ENCODE data around the gene TNFRSF1A. TPM values are rescaled to one million over a fixed set of nuclear protein-coding genes. Genes with fewer than 3 reads are reported as not detected.

TNFRSF1A gene
- total RNA-seq, 1 experiment from 2014 or later, result 44.1 TPM

DNA sequence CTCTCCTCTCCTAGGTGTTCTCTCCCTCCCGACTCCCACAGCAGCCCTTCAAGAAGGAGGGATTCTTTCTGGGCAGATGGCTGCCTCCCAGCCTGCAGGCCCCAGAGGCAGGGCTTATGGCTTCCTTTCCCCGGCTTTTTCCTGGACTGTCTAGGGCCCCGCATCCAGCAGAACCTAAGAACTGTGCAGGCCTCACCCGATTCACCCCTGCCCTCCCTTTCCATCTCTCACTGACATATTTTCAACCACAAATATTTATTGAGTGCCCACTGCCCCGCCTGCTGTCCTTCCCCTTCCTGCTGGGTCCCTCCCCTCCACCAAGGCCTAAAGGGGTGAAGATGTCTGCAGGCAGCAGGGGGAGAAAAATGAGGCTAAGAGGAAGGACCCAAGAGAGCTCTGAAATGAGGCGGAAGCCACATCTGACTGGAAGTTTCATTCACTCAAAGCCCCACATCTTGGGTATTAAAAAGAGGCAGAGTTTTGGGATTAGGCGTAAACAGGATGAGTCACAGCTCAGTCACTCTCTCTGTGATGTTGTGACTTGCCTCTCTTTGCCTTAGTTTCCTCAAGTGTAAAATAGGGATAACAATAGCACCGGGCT, 30.6 kb upstream of the TNFRSF1A start:
- H3K9me3 Mint-ChIP-seq, result no peaks in the 10 kb centered on the region
- peaks cover 86% of the 10 kb centered on the region for H3K4me1 Mint-ChIP-seq
- peak overlapping the region; percentile 91 for H3K4me3 Mint-ChIP-seq
- peaks cover 9% of the 10 kb centered on the region for H3K36me3 Mint-ChIP-seq
- ChIA-PET POLR2A (interaction anchor here (0.6 to 5.1 kb wide), 5 partner anchors 9 to 162 kb away, joined by 3 to 48 read pairs (median 9); partner anchors contain the start of gene GAPDH), CTCF (interaction anchor here (0.7 to 8.0 kb wide), 6 partner anchors 17 to 93 kb away, joined by 5 to 68 read pairs (median 15); no protein-coding TSS in a partner anchor)
- DNase-seq (ENCODE audit: low spot score) (no peak), ATAC-seq (no peak)
- TF ChIP-seq GABPB1 (CRISPR knock-in tag; IDR thresholded peaks at IDR 0.05) (peak; percentile 32; the same call in 1 of the 2 replicates), ZNF416 (CRISPR knock-in tag; IDR thresholded peaks at IDR 0.05) (no peak)
- H3K27me3 Mint-ChIP-seq (ENCODE audit: low read depth), result no peaks in the 10 kb centered on the region
- H3K27ac Mint-ChIP-seq, result peak overlapping the region; percentile 95

DNA sequence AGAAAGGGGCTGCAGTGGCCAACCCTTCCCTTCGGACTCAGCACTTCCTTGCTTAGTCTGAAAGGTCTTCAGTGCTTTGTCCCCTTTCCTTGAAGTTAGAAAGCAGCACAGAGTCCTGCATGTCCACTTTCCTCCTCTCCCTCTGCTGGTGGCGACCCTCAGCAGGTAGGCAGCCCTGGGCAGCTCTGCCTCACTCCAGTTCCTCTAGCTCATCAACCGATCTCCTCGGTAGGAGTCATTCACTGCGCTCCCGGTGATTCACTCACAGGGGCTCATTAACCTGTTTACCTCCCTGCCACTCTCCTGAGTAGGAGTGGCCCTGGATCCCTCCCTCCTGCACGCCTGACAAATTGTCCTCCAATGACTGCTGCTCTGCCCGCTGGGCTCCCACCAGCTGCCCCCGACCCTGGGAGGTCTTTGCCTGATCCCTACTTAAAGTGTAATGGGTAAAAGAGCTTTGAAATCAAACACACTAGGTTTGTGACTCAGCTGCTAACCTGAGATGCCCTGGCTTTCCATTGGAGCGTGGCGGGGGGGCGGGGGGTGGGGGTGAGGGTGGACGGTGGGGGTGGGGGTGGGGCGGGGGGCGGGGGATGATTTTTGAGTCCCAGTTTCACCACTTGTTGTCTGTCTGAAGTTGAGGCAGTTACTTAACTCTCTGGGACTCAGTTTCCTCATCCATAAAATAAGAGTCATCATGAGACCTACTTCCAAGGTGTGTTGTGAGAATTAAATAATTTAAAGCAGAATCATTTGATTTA, 29.3 kb upstream of the TNFRSF1A start:
- ATAC-seq (peak; percentile 75), DNase-seq (ENCODE audit: low spot score) (peak; percentile 87)
- POLR2A ChIA-PET, result interaction anchor here (0.6 to 5.1 kb wide), 12 partner anchors 8 to 163 kb away, joined by 3 to 48 read pairs (median 4); partner anchors contain the start of genes GAPDH and MRPL51
- CTCF ChIA-PET, result interaction anchor here (1.2 to 8.0 kb wide), 10 partner anchors 9 to 167 kb away, joined by 4 to 68 read pairs (median 7); partner anchors contain the start of gene LTBR
- Mint-ChIP-seq H3K4me1 (peaks cover 76% of the 10 kb centered on the region), H3K9me3 (no peaks in the 10 kb centered on the region), H3K27ac (peak overlapping the region; percentile 99), H3K36me3 (peaks cover 19% of the 10 kb centered on the region), H3K27me3 (ENCODE audit: low read depth) (no peaks in the 10 kb centered on the region), H3K4me3 (peak overlapping the region; percentile 91)
- TF ChIP-seq ZNF423 (CRISPR knock-in tag; IDR thresholded peaks at IDR 0.05), result peak; percentile 89
- no peak for TF ChIP-seq NFE2L1 (CRISPR knock-in tag; IDR thresholded peaks at IDR 0.05)
- no peak for TF ChIP-seq IRF2 (CRISPR knock-in tag; IDR thresholded peaks at IDR 0.05; ENCODE audit: borderline replicate concordance, low read depth)
- TF ChIP-seq FOXK1 (CRISPR knock-in tag; IDR thresholded peaks at IDR 0.05), result peak; percentile 82
- no peak for TF ChIP-seq TP53 (CRISPR knock-in tag; IDR thresholded peaks at IDR 0.05)
- no peak for TF ChIP-seq NFATC4 (CRISPR knock-in tag; IDR thresholded peaks at IDR 0.05)
- TF ChIP-seq RELA (CRISPR knock-in tag; IDR thresholded peaks at IDR 0.05; ENCODE audit: borderline replicate concordance), result no peak
- TF ChIP-seq SP1 (CRISPR knock-in tag; conservative IDR thresholded peaks at IDR 0.05), result peak; percentile 48; the same call in 1 of the 2 replicates
- no peak for TF ChIP-seq HMGA2 (CRISPR knock-in tag; IDR thresholded peaks at IDR 0.05)
- no peak for TF ChIP-seq E2F4 (CRISPR knock-in tag; IDR thresholded peaks at IDR 0.05; ENCODE audit: borderline replicate concordance, low read depth)
- peak; percentile 47; the same call in 1 of the 2 replicates for TF ChIP-seq FOXP4 (CRISPR knock-in tag; IDR thresholded peaks at IDR 0.05)
- no peak for TF ChIP-seq GRHL2 (CRISPR knock-in tag; IDR thresholded peaks at IDR 0.05; ENCODE audit: insufficient replicate concordance, severe bottlenecking)
- TF ChIP-seq ZBTB43 (CRISPR knock-in tag; IDR thresholded peaks at IDR 0.05), result no peak
- TF ChIP-seq ZNF281 (CRISPR knock-in tag; IDR thresholded peaks at IDR 0.05), result 0 out of 2 replicates have a peak, but pooled peaks have one; percentile 30
